ENCODE measurements around the gene HLA-B. TPM values are rescaled to one million over a fixed set of nuclear protein-coding genes. Genes with fewer than 3 reads are reported as not detected.
A peak's percentile ranks its signal among the peaks of the same experiment; 100 is the strongest.
"Not testable (repeated sequence)": the region's sequence is repeated elsewhere in the genome, so short reads cannot be mapped to it uniquely, and the experiment has no call there.

Gene HLA-B
- total RNA-seq, result 1,000 to 10,000 TPM; 4,654 to 4,702 TPM

DNA sequence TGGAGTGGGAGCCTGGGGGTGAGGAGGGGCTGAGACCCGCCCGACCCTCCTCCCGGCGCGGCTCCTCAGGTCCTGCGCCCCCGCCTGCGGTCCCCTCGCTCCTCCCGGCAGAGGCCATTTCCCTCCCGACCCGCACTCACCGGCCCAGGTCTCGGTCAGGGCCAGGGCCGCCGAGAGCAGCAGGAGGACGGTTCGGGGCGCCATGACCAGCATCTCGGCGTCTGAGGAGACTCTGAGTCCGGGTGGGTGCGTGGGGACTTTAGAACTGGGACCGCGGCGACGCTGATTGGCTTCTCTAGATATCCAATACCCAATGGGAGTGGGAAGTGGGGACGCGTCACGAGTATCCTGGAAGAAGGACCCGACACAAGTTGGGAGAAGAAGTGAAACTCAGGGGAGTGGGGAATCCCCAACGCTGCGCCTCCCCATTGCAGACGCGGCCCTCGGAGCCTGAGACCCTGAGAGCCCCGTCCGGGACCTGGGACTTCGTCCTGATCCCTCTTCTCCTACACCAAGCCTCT is at the start of gene HLA-B:
HLA-B (minus strand) TSS at position 234 of the 521 bp plus-strand sequence; CDS start at position 213, 21 bp downstream.
- Mint-ChIP-seq H3K27ac (peak within 1 kb of the TSS; percentile 100), H3K9me3 (no peaks in the 10 kb centered on the region), H3K4me1 (peaks cover 57% of the 10 kb centered on the region), H3K27me3 (peaks cover 6% of the 10 kb centered on the region), H3K4me3 (peak within 1 kb of the TSS; percentile 93), H3K36me3 (ENCODE audit: low read depth) (peaks cover 60% of the 10 kb centered on the region)
- peak; percentile 91 for DNase-seq
- ChIA-PET CTCF (interaction anchor here (1.0 kb wide), 1 partner anchor 10 kb away, joined by 5 read pairs; no protein-coding TSS in a partner anchor), POLR2A (no interaction called here)

DNA sequence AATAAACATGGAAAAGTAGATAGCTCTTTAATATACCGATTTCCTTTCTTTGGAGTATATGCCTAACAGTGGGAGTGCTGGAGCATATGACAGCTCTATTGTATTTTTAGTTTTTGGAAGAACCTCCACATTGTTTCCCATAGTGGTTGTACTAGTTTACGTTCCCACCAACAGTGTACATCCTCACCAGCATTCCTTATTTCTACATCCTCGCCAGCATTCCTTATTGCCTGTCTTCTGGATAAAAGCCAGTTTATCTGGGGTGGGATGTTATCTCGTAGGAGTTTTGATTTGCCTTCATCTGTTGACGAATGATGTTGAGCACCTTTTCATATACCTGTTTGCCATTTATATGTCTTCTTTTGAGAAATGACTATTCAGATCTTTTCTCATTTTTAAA is 49.0 kb upstream of the HLA-B start:
- Mint-ChIP-seq H3K27me3 (no peaks in the 10 kb centered on the region), H3K9me3 (no peaks in the 10 kb centered on the region), H3K4me3 (no peak overlapping the region), H3K27ac (no peak overlapping the region), H3K36me3 (ENCODE audit: low read depth) (peaks cover 31% of the 10 kb centered on the region), H3K4me1 (peaks cover 68% of the 10 kb centered on the region)
- DNase-seq, result no peak
- CTCF ChIA-PET, result interaction anchor here (0.6 to 1.6 kb wide), 3 partner anchors 36 to 42 kb away, joined by 3 read pairs; no protein-coding TSS in a partner anchor
- POLR2A ChIA-PET, result no interaction called here

GRCh38 chr6:31404061-31404364 is 47.0 kb upstream of the HLA-B start:
- Mint-ChIP-seq H3K36me3 (ENCODE audit: low read depth) (peaks cover 23% of the 10 kb centered on the region), H3K4me3 (peak overlapping the region; percentile 91), H3K4me1 (peaks cover 68% of the 10 kb centered on the region), H3K27ac (peak overlapping the region; percentile 80)
- H3K27me3 Mint-ChIP-seq, DNase-seq, POLR2A ChIA-PET, H3K9me3 Mint-ChIP-seq: not testable (repeated sequence)
- CTCF ChIA-PET, result interaction anchor here (0.6 to 1.5 kb wide), 3 partner anchors 8 to 207 kb away, joined by 3 to 4 read pairs (median 3); no protein-coding TSS in a partner anchor

GRCh38 chr6:31403283-31404060 is 46.5 kb upstream of the HLA-B start, which contains the start of gene MICA:
Gene MICA, plus strand, starts transcription at chr6:31403595. Its CDS starts 38 bp downstream, at chr6:31403633.
- Mint-ChIP-seq H3K36me3 (ENCODE audit: low read depth) (peaks cover 23% of the 10 kb centered on the region), H3K4me3 (peak within 1 kb of the TSS; percentile 91), H3K27me3 (no peaks in the 10 kb centered on the region), H3K4me1 (peaks cover 72% of the 10 kb centered on the region), H3K9me3 (no peaks in the 10 kb centered on the region), H3K27ac (peak within 1 kb of the TSS; percentile 80)
- POLR2A ChIA-PET, result no interaction called here
- CTCF ChIA-PET, result interaction anchor here (0.6 to 1.6 kb wide), 6 partner anchors 9 to 1774 kb away, joined by 3 to 4 read pairs (median 3); no protein-coding TSS in a partner anchor
- peak; percentile 73 for DNase-seq

- Mint-ChIP-seq H3K4me1 (peaks cover 65% of the 10 kb centered on the region), H3K27ac (peak overlapping the region; percentile 80), H3K9me3 (no peaks in the 10 kb centered on the region), H3K27me3 (no peaks in the 10 kb centered on the region), H3K36me3 (ENCODE audit: low read depth) (peaks cover 23% of the 10 kb centered on the region), H3K4me3 (peak overlapping the region; percentile 91)
- CTCF ChIA-PET, result interaction anchor here (0.7 to 1.6 kb wide), 5 partner anchors 13 to 1773 kb away, joined by 3 to 4 read pairs (median 4); no protein-coding TSS in a partner anchor
- DNase-seq, result peak; percentile 54
- POLR2A ChIA-PET, result no interaction called here
Measured at GRCh38 chr6:31402324-31403282, 45.6 kb upstream of the HLA-B start.

GRCh38 chr6:31401403-31401802 is 44.4 kb upstream of the HLA-B start:
- H3K4me1 Mint-ChIP-seq, result peaks cover 63% of the 10 kb centered on the region

GRCh38 chr6:31400467-31401289 is 43.7 kb upstream of the HLA-B start:
- Mint-ChIP-seq H3K27me3 (peaks cover 3% of the 10 kb centered on the region), H3K9me3 (no peaks in the 10 kb centered on the region), H3K4me3 (peak overlapping the region; percentile 91), H3K4me1 (peaks cover 57% of the 10 kb centered on the region), H3K36me3 (ENCODE audit: low read depth) (peaks cover 13% of the 10 kb centered on the region), H3K27ac (peak overlapping the region; percentile 91)
- ChIA-PET CTCF (interaction anchor here (1.0 to 3.5 kb wide), 7 partner anchors 13 to 242 kb away, joined by 3 to 18 read pairs (median 4); partner anchors contain the start of gene TCF19), POLR2A (interaction anchor here (0.7 kb wide), 1 partner anchor 130 kb away, joined by 3 read pairs; no protein-coding TSS in a partner anchor)
- DNase-seq, result peak; percentile 87

More at GRCh38 chr6:31401403-31401802, 44.4 kb upstream of the HLA-B start:
- CTCF ChIA-PET, result interaction anchor here (1.0 to 1.4 kb wide), 5 partner anchors 20 to 243 kb away, joined by 3 to 6 read pairs (median 3); partner anchors contain the start of gene TCF19
- DNase-seq, result no peak
- POLR2A ChIA-PET, result interaction anchor here (0.7 kb wide), 2 partner anchors 43 to 129 kb away, joined by 3 read pairs; no protein-coding TSS in a partner anchor
- Mint-ChIP-seq H3K27ac (peak overlapping the region; percentile 91), H3K4me3 (peak overlapping the region; percentile 91), H3K9me3 (no peaks in the 10 kb centered on the region), H3K27me3 (peaks cover 3% of the 10 kb centered on the region), H3K36me3 (ENCODE audit: low read depth) (peaks cover 17% of the 10 kb centered on the region)

DNA sequence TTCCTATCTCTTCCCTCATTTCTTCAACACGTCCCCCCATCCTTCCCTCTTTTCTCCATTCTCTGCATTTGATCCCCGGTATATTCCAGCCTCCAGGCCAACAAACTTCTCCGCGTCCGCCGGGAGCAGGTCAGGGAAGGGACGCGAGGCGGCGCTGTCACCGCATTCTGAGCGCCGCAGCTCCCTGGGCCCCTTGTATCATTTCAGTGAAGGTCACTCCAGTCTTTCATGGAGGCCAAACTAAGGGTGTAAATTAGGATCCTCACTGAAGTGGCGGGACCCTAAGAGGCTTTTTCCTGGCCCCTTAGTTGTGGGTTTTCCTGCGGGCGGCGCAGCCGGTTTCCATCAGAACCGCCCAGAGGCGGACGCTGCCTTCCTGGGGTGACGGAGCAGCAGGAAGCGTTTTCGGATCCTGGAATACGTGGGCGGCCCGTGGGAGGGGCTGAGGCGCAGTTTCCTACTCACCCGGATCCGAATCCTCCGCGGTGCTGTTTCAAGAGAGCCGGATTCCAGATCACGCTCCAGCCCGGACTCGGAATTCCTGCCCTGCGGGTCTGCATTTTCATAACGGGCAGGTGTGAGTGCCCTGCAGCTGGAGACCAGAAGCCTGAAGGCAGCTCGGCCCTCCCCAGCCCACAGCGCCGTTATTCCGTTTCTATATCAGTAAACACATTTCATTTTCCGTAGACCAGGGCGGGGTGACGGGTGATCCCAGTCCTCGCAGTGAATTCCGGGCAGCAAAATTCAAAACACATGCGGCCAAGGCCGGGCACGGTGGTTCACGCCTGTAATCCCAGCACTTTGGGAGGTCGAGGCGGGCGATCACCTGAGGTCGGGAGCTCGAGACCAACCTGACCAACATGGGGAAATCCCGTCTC is 42.8 kb upstream of the HLA-B start:
- CTCF ChIA-PET, result interaction anchor here (0.6 to 3.5 kb wide), 15 partner anchors 11 to 1568 kb away, joined by 3 to 18 read pairs (median 4); partner anchors contain the start of genes DDX39B, RNF39 and TCF19
- POLR2A ChIA-PET, result interaction anchor here (0.6 kb wide), 1 partner anchor 142 kb away, joined by 3 read pairs; no protein-coding TSS in a partner anchor
- DNase-seq, result peak; percentile 62
- Mint-ChIP-seq H3K4me3 (peak overlapping the region; percentile 91), H3K27me3 (peaks cover 3% of the 10 kb centered on the region), H3K9me3 (no peaks in the 10 kb centered on the region), H3K4me1 (peaks cover 54% of the 10 kb centered on the region), H3K27ac (peak overlapping the region; percentile 91), H3K36me3 (ENCODE audit: low read depth) (peaks cover 12% of the 10 kb centered on the region)

DNA sequence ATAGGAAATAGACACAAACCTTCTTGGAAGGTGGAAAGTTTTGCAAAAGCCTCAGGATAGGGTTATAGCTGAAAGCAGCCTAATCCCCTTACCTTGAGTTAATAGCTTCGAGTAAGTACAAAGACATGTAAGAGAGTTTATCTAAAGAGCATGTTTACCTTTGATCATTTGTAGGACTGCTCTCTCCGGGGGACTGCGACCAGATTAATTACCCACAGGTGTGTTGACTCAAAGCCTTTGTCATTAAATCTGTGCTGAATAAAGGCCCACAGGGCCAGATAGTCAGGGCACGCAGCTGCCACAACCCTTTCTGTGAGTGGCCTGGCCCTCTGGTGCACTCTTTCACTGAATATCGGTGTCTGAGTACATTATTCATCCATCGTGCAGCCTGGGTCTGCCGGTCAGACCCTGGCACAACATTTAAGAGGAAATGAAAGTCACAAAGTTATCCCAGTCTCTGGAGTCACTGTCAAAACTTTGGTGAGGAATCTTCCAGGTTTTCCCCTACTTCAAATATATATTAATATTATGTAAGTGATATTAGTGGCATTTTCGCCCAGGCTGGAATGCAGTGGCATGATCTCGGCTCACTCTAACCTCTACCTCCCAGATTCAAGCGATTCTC is 41.0 kb upstream of the HLA-B start:
- Mint-ChIP-seq H3K27ac (no peak overlapping the region), H3K9me3 (no peaks in the 10 kb centered on the region), H3K36me3 (ENCODE audit: low read depth) (peaks cover 10% of the 10 kb centered on the region), H3K4me3 (no peak overlapping the region), H3K27me3 (peaks cover 3% of the 10 kb centered on the region), H3K4me1 (peaks cover 41% of the 10 kb centered on the region)
- no peak for DNase-seq
- POLR2A ChIA-PET, result no interaction called here
- CTCF ChIA-PET, result interaction anchor here (0.6 to 3.5 kb wide), 4 partner anchors 31 to 810 kb away, joined by 3 to 18 read pairs (median 4); no protein-coding TSS in a partner anchor

DNA sequence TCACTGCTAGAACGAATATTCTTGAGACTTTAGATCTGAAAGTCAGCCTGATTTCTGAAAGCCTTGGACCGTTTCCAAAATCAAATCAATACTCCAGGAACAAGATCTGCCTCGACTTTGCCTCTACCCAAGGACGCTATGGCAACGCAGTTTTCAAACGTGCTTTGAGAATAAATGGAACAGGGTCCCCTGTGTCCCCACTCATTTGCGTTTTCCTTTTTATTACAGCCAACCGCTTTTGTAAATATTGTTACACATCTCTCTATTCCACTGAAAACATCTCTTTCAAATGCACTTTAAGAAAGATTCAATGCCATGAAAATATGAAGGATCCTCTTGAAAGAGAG is 40.1 kb upstream of the HLA-B start:
- DNase-seq; H3K4me3 Mint-ChIP-seq; H3K36me3 Mint-ChIP-seq (ENCODE audit: low read depth); POLR2A ChIA-PET; H3K27me3 Mint-ChIP-seq; H3K9me3 Mint-ChIP-seq: not testable (repeated sequence)
- CTCF ChIA-PET, result interaction anchor here (1.2 to 3.5 kb wide), 2 partner anchors 30 to 45 kb away, joined by 3 to 18 read pairs; no protein-coding TSS in a partner anchor
- Mint-ChIP-seq H3K4me1 (peaks cover 32% of the 10 kb centered on the region), H3K27ac (peak overlapping the region; percentile 46)

Data from activated CD4-positive, alpha-beta T cell treated with anti-CD3 and anti-CD28 coated beads, Interleukin-2, amount 10 ng/mL, durations not matched to agents 7 days and 5 days (primary cell).